Muscle layer of colon (tissue), 2 donors: ENCODE measurements around the gene ORC6.
A peak's percentile ranks its signal among the peaks of the same experiment; 100 is the strongest.

ENCODE experiments used
- H3K27ac ChIP-seq: one replicate; pipeline ENCODE4 v1.7.0; 2013; ENCODE audit warnings: low read depth, mild to moderate bottlenecking, low read length, moderate library complexity
- H3K27me3 ChIP-seq, 2 donors: one replicate each; pipeline ENCODE4 v1.7.0; 2013; ENCODE audit warnings: low read length in 2 of 2, mild to moderate bottlenecking in 2 of 2; ENCODE audit not compliant: insufficient read depth in 2 of 2, control insufficient read depth in 1 of 2
- H3K36me3 ChIP-seq: one replicate; pipeline ENCODE4 v1.7.0; 2013; ENCODE audit warnings: mild to moderate bottlenecking, low read length; ENCODE audit not compliant: insufficient read depth
- H3K4me1 ChIP-seq: one replicate; pipeline ENCODE4 v1.7.0; 2013; ENCODE audit warnings: mild to moderate bottlenecking, low read length; ENCODE audit not compliant: insufficient read depth
- H3K4me3 ChIP-seq, 2 donors: one replicate each; pipeline ENCODE4 v1.7.0; 2013; ENCODE audit warnings: low read length in 2 of 2, low read depth in 1 of 2, mild to moderate bottlenecking in 1 of 2, moderate library complexity in 1 of 2
- H3K9ac ChIP-seq: one replicate; pipeline ENCODE4 v1.7.0; 2013; ENCODE audit warnings: low read length
- H3K9me3 ChIP-seq: one replicate; pipeline ENCODE4 v1.7.0; 2013; ENCODE audit warnings: mild to moderate bottlenecking, low read length
- donor health status: abdominal sarcoma.
- donor health status: Adenocarcinoma of cecum.

ORC6 gene

GRCh38 chr16:46687486-46687885 is 2.0 kb upstream of the ORC6 start:
- H3K27me3 ChIP-seq, result no peaks in the 10 kb centered on the region
- H3K4me3 ChIP-seq, result peak overlapping the region in 1 of 2 donors; percentile 65
- H3K27ac ChIP-seq, result no peak overlapping the region
- peak overlapping the region; percentile 37 for H3K9ac ChIP-seq
- peaks cover 28% of the 10 kb centered on the region for H3K4me1 ChIP-seq
- no peaks in the 10 kb centered on the region for H3K9me3 ChIP-seq
- no peaks in the 10 kb centered on the region for H3K36me3 ChIP-seq

DNA sequence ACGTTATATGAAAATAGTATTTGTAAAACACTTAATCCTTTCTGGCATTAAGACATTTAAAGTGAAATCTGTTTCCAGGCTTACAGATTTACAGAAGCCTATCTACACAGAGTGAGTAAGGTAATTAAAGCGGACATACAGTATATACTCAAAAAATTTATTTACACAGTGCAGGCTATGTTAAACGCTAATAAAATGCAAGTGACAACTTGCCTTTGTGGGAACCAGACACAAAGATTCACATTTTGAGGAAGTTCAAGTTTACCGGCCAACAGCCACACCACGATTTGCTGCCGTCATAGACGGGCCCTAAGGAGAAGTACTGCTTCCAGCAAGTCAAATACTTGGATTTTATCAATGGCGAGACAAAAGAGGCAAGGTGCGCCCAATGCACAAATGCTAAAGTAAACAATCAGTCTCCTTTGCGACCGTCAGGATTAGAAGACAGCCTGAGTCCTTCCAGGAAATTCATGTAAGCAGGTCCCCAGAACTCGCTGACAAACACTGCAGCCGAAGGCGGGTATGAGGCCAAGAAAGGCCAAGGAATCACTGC is 1.3 kb upstream of the ORC6 start:
- Histone ChIP-seq H3K36me3 (no peaks in the 10 kb centered on the region), H3K9me3 (no peaks in the 10 kb centered on the region), H3K4me3 (peak overlapping the region; percentile 65 to 84), H3K27me3 (no peaks in the 10 kb centered on the region), H3K4me1 (peaks cover 28% of the 10 kb centered on the region), H3K9ac (peak overlapping the region; percentile 37), H3K27ac (peak overlapping the region; percentile 95)

DNA sequence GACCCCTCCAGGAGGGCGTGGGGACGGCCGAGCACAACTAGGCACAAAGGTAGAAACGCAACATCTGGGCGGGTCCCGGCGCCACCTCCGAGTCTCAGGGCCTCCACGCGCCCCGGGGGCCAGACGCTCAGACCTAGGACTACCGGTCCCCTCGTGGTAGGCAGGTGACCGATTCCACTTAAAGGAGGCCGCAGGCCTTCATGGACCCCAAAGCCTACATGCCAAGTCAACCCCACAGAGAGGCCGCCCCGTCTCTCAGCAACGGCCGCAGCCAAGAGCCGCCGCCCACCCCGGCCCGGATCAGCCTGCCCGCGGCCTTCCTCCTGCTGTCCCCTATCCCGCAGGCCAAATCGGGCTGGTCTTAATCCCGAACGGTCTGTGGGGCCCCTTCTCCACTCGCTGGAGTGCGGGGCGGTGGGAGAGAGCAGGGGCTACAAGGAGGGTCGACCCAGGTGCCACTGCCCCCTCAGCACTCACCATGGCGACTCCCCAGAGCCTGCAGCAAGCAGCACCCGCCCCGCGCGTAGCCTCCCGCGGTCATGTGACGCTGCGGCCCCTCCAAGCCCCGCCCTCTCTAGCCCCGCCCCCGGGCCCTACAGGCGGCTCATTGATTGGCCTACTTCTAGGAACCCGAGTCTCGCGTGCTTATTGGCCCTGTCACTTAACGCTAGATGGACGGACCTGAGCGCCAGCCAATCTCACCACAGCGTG is 650 bp upstream of the ORC6 start, which contains the start of gene VPS35:
VPS35 (minus strand) TSS at position 525 of the 711 bp plus-strand sequence; CDS start at position 480, 45 bp downstream.
- Histone ChIP-seq H3K9ac (peak within 1 kb of the TSS; percentile 57), H3K27me3 (no peaks in the 10 kb centered on the region), H3K9me3 (no peaks in the 10 kb centered on the region), H3K27ac (peak within 1 kb of the TSS; percentile 95), H3K36me3 (no peaks in the 10 kb centered on the region), H3K4me1 (peaks cover 28% of the 10 kb centered on the region), H3K4me3 (peak within 1 kb of the TSS; percentile 65 to 84)

DNA sequence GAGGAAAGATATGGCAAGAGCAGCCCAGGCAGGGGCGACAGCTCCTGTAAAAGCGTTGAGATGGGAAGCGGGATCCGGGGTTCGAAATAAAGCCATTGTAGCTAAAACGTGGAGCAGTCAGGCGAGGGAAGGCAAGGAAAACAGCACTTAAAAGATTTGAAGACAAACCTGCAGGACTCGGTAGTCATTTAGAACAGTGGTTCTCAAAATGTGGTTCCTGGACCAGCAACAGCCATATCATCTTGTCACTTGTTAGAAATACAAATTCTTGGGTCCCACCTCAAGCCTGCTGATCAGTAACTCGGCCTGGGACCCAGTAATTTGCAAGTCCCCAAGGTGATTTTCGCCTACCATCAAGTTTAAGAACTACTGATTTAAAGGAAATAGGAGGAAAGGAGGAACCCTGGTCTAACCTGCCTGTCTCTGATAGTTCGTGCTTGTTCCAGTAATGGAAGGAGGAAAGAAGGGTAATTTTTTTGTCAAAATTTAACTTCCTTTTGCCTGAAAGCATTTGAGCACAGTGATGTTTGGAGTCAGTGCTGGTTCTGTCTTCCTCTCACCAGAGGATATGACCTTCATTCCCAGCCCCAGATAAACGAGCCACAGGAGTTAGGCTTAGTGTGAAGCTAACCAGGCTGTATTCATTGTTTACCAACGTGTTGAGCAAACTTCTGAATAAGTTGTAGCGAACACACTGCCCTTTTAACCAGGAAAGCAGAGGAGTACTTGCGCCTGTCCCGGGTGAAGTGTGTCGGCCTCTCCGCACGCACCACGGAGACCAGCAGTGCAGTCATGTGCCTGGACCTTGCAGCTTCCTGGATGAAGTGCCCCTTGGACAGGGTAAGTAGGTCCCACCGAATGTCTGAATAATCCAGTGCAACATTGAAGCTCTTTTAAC is 1.1 kb downstream of the ORC6 start:
- Histone ChIP-seq H3K27me3 (no peaks in the 10 kb centered on the region), H3K27ac (no peak overlapping the region), H3K4me3 (peak overlapping the region in 1 of 2 donors; percentile 65), H3K36me3 (no peaks in the 10 kb centered on the region), H3K4me1 (peaks cover 21% of the 10 kb centered on the region), H3K9me3 (no peaks in the 10 kb centered on the region), H3K9ac (no peak overlapping the region)

- Histone ChIP-seq H3K4me1 (peaks cover 21% of the 10 kb centered on the region), H3K36me3 (no peaks in the 10 kb centered on the region)
Measured at GRCh38 chr16:46691726-46692125, 2.3 kb downstream of the ORC6 start.

GRCh38 chr16:46693598-46693997 is 4.1 kb downstream of the ORC6 start:
- no peak overlapping the region for H3K4me3 ChIP-seq
- no peak overlapping the region for H3K27ac ChIP-seq
- H3K4me1 ChIP-seq, result peaks cover 8% of the 10 kb centered on the region
- no peaks in the 10 kb centered on the region for H3K9me3 ChIP-seq
- no peaks in the 10 kb centered on the region for H3K27me3 ChIP-seq
- H3K36me3 ChIP-seq, result no peaks in the 10 kb centered on the region
- H3K9ac ChIP-seq, result no peak overlapping the region

More at GRCh38 chr16:46691726-46692125, 2.3 kb downstream of the ORC6 start:
- H3K9me3 ChIP-seq, result no peaks in the 10 kb centered on the region
- H3K4me3 ChIP-seq, result no peak overlapping the region
- H3K27ac ChIP-seq, result no peak overlapping the region
- no peak overlapping the region for H3K9ac ChIP-seq
- no peaks in the 10 kb centered on the region for H3K27me3 ChIP-seq

DNA sequence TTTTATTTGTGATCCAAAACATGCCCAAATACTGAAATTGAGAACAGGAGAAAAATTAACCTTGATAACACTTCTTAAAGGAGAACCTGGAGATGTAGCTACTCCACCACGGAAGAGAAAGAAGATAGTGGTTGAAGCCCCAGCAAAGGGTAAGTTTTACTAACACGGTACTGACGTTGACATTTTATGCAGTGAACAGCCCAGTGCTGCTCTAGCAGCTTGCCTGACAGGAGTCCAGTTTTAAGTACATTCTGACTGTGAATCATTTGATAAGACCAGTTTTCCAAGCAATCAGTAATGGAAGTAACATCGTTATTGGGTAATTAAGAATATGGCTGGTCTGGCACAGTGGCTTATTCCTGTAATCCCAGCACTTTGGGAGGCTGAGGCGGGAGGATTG is 6.5 kb downstream of the ORC6 start:
- H3K27me3 ChIP-seq, result no peaks in the 10 kb centered on the region
- no peaks in the 10 kb centered on the region for H3K36me3 ChIP-seq
- no peak overlapping the region for H3K4me3 ChIP-seq
- H3K9ac ChIP-seq, result no peak overlapping the region
- no peaks in the 10 kb centered on the region for H3K9me3 ChIP-seq
- H3K27ac ChIP-seq, result no peak overlapping the region
- no peaks in the 10 kb centered on the region for H3K4me1 ChIP-seq

- Histone ChIP-seq H3K9me3 (no peaks in the 10 kb centered on the region), H3K9ac (no peak overlapping the region), H3K27me3 (no peaks in the 10 kb centered on the region), H3K4me3 (no peak overlapping the region), H3K27ac (no peak overlapping the region), H3K4me1 (no peaks in the 10 kb centered on the region), H3K36me3 (no peaks in the 10 kb centered on the region)
Measured at GRCh38 chr16:46696957-46697356, 7.5 kb downstream of the ORC6 start.

- H3K9me3 ChIP-seq, result no peaks in the 10 kb centered on the region
- no peaks in the 10 kb centered on the region for H3K36me3 ChIP-seq
- H3K4me1 ChIP-seq, result no peaks in the 10 kb centered on the region
- H3K27me3 ChIP-seq, result no peaks in the 10 kb centered on the region
- no peak overlapping the region for H3K27ac ChIP-seq
- H3K4me3 ChIP-seq, result no peak overlapping the region
- H3K9ac ChIP-seq, result no peak overlapping the region
Measured at GRCh38 chr16:46700048-46700447, 10.6 kb downstream of the ORC6 start.

DNA sequence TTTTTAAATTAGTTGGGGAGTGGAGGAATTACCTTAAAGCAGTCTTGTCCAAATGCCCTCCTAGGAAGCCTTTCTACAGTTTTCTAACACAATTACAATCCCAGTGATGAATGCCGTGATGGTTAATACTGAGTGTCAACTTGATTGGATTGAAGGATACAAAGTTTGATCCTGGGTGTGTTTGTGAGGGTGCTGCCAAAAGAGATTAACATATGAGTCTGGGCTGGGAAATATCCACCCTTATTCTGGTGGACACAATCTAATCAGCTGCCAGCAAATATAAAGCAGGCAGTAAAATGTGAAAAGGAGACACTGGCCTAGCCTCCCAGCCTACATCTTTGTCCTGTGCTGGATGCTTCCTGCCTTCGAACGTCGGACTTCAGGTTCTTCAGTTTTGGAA is 12.2 kb downstream of the ORC6 start:
- no peaks in the 10 kb centered on the region for H3K27me3 ChIP-seq
- no peak overlapping the region for H3K4me3 ChIP-seq
- no peaks in the 10 kb centered on the region for H3K9me3 ChIP-seq
- no peak overlapping the region for H3K27ac ChIP-seq
- H3K9ac ChIP-seq, result no peak overlapping the region
- no peaks in the 10 kb centered on the region for H3K36me3 ChIP-seq
- no peaks in the 10 kb centered on the region for H3K4me1 ChIP-seq

DNA sequence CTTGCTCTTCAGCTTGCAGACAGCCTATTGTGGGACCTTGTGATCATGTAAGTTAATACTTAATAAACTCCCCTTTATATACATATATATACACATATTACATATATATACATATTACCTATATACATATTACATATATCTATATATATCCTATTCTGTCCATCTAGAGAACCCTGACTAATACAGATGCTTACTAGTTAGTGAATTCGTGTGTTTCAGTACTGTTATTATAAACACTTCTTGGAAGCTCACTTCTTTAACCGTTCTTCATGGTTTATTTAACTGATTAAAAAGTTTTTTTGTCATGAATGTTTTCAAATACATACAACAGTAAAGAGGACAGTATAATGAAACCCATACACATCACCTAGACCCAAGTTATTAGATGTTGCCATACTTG is 12.6 kb downstream of the ORC6 start:
- H3K9me3 ChIP-seq, result no peaks in the 10 kb centered on the region
- no peaks in the 10 kb centered on the region for H3K27me3 ChIP-seq
- H3K9ac ChIP-seq, result no peak overlapping the region
- no peaks in the 10 kb centered on the region for H3K4me1 ChIP-seq
- no peak overlapping the region for H3K27ac ChIP-seq
- H3K36me3 ChIP-seq, result no peaks in the 10 kb centered on the region
- no peak overlapping the region for H3K4me3 ChIP-seq
